Posterior cingulate gyrus (tissue), 11 donors: ENCODE measurements around the gene ZMIZ1.

Source experiments
- DNase-seq, 10 donors: peaks; one replicate each; pipeline versions ENCODE4 v3.0.0 to v3.0.0-alpha.2; 2020 to 2021; ENCODE audit warnings: mixed read lengths in 3 of 10
- intact Hi-C: fragments of 100-400 bp; cut with DNase I; formaldehyde crosslinking; loops from one replicate; pipeline ENCODE4 v1.15.1; 2023

Gene ZMIZ1

DNA sequence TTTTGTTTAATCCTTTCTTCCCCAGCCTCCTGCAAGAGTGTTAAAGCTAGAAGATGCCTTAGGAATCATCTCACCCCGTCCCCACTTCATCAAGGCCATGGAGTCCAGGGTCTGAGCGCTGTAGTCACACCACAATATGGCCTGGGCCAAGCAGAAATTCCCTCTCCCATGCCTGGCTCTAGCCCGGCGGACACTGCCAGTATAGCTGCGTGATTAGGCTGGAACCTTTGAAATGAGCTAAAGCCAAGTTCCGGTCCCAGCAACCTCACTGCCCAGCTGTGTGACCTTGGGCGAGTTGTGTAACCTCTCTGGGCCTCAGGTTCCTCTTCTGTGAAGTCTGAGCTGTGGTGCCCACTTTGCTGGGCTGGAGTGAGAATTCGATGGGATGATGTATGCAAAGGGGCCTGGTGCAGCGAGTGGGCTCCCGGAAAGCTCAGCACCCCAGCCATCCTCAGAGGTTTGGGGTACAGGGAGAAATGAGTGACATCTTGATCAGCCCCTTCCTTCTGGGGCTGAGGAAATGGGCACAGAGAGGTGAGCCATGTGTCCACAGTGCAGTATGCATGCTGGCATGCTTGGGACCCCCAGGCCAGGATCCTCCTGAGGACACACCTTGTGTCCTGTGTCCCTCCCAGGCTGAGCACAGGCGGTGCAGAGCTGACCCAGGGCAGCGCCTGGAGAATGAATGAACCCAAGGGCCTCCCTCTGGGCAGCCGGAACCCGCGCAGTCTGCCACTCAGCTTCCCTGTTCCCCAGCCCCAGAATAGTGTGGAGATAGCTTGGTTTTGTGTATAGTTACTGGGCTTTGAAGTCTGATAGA is 118.6 kb downstream of the ZMIZ1 start:
- intact Hi-C loops = no loop called here
- no peak for DNase-seq

DNA sequence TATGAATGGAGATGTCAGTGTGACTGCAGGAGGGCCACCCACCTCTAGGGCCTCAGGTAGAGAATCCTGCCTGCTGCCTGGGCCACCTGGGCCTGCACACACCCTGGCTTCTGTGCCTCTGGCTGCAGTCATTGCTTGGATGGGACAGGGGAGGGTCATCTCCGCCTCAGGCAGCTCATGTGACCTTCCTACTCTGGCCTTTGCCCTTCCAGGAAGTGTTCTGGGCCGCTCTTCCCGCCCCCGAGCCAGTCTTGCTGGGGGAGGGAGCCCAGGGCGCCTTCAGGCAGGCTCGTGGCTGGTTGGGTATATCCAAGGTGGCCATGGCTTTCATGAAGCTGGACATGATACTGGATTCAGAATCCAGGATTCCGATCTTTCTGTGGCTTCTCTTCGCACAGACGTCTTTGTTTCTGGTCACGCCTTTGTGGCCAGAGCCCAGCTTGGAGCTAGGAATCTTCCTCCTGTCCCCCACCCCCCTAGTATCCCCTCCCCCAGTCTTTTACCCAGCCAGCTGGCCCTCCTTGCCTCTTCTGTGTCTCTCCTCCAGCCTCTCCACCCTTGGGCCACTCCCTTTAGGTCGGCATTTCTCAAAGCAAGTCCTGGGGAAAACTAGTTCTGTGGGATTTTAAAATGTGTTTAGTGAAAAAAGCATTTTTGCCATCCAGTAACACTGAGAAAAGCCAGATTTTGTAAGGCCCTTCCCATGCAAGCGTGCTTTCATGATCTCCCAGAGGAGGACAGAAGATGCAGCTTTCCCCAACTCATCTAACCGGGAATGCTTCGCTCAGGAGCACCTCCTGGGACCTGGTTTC is 119.6 kb downstream of the ZMIZ1 start:
- intact Hi-C loops = no loop called here
- DNase-seq = no peak

DNA sequence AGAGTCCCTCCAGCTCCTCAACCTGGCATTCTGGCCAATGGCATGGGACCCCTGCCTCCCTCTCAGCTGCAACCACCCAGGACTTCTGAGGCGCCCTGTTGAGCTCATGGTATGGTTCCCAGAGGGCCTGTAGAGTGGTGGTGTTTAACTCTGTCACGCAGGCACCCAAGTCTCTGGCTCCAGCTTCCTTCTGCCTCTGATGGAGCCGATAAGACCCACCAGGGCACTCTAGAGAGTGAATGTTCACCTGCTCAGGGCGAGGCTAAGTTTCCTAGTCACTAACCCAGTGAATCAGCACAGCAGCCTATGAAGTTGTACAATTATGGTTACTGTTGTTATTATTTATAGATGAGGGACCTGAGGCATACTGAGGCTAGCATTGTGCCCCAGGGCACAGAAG is 120.4 kb downstream of the ZMIZ1 start:
- no peak for DNase-seq
- intact Hi-C loops = no loop called here

DNA sequence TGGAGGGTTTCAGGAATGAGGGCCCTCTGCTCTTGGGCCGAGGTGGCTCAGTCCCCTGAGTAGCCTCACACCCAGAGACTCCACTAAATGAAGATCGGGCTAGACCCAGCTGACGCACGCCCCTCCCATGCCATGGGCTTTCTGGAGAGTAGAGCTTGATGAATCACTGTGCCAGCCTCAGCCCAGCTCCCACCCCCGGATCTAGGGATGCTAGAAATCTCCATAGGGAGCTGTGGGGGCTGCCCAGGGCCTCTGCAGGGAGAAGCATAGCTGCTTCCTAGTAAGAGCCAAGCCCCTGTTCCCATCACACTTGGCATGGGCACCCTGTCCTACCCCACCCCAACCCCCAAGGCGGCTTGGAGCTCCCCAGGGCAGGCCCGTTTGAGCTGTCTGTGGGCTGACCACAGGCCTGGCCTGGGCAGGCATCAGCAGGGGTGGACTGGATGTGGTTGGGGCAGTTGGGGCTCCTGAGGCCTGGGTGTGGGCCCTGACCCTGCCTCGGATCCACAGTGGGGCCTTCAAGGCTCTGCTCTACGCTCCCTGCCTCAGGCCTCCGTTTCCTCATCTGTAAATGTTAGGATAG is 121.2 kb downstream of the ZMIZ1 start:
- peak in 8 of 10 donors; percentile 55 to 95 (median 77) for DNase-seq
- intact Hi-C loops = loop anchor here (5.0 kb wide), 1 partner anchor 38 kb away; no protein-coding TSS in a partner anchor

DNA sequence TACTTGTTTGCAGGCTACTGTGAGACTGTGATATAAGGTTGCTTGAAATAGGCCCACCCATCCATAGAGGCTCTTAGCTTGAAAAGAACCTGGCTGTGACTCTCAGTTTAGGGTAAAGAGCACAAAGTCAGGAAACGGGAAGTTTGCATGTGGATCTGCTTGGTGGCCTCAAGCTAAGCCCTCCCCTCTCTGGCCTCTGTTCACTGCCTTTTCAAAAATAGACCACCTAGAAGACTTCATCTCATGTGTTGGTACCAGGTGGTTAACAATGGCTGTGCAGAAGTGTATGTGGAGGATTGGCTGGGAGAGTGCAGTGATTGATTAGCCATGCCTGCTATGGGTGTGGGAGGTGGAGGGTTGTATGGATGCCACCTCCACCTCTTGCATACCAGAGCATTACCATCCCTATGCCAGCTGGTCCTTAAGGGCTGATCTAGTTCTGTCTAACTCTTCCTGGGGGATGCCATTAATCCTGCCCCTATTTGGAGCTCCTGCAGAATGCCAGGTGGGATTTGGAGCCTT is 122.0 kb downstream of the ZMIZ1 start:
- intact Hi-C loops = loop anchor here (5.0 kb wide), 1 partner anchor 38 kb away; no protein-coding TSS in a partner anchor
- DNase-seq = no peak

DNA sequence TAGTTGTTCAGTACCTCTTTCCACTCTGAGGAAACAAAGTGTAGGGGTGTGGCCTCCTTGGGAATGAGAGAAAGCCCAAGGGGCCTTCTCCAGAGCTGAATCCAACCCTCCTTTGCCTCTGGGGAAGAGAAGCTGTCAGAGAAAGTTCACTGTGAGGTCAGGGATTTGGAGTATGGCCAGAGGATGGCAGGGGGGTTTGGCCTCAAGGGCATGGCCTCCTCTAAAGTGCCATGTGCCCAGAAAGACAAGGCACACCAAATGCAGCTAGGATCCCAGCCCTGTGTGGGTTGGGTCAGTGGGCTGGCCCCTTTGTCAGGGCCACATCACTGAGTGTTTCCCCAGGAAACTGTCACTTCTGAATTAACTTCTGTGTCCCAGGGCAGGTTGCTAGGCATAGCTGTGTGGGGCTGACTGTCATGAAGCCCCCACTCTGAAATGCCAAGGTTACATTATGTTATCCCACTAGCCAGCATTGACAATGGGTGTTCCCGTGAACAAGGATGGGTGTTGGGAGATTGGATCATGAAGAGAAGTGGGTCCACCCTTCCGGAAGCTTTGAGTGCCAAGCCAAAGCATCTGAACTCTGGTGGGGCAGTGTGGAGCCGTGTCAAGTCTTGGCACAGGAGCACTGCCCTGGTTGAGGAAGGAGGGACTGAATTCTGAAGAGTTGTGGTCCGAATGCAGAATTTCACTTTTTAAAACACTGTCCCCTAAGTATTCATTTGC is 123.3 kb downstream of the ZMIZ1 start:
- no peak for DNase-seq
- intact Hi-C loops = loop anchor here (5.0 kb wide), 1 partner anchor 40 kb away; no protein-coding TSS in a partner anchor

DNA sequence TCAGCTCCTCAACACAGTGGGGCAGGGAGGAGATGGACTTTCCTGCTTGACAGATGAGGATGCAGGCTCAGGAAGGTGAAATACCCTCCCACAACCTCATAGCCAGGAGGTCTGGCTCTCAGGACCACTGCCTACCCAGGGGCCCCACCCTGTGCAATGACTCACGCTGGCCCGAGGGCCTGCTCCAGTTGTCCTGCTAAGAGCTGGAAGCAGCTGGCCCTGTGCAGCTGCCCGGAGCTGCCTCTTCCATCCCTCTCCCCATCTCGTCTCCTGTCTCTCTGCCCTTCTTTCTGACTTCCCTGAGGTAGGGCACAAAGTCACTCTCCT is 123.9 kb downstream of the ZMIZ1 start:
- intact Hi-C loops = loop anchor here (5.0 kb wide), 1 partner anchor 40 kb away; no protein-coding TSS in a partner anchor
- DNase-seq = no peak

DNA sequence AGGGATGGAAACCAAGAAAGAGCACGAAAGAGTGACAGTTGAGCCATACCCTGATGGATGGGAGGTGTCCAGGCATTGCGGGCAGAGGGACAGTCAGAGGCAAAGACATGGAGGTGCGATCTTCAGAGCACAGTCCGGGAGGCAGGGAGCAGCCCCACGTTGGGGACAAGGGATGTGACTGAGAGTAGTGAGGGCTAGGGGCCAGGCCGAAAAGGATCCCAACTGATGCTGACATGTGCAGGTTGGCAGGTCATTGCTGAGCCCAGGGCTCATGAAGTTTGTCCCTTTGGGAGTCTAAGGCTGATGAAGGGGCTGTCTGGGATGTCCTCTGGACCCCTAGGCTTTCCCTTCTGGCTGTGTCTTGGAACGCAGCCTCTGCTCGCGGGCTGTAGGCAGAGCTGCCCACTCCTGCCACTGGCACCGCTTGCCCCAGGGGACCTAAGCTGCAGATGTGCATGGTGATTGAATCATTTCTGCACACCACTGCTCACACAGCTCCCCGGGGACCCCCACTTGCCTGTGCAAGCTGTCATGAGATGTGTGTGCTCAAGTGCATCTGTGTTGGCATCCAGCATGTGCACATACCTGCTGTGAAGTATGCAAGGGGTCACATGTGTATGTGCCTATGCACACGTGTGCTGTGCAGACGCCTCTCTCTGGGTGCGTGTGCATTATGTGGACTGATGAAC is 125.1 kb downstream of the ZMIZ1 start:
- no peak for DNase-seq
- intact Hi-C loops = loop anchor here (2.0 to 5.0 kb wide), 2 partner anchors 42 to 219 kb away; no protein-coding TSS in a partner anchor

DNA sequence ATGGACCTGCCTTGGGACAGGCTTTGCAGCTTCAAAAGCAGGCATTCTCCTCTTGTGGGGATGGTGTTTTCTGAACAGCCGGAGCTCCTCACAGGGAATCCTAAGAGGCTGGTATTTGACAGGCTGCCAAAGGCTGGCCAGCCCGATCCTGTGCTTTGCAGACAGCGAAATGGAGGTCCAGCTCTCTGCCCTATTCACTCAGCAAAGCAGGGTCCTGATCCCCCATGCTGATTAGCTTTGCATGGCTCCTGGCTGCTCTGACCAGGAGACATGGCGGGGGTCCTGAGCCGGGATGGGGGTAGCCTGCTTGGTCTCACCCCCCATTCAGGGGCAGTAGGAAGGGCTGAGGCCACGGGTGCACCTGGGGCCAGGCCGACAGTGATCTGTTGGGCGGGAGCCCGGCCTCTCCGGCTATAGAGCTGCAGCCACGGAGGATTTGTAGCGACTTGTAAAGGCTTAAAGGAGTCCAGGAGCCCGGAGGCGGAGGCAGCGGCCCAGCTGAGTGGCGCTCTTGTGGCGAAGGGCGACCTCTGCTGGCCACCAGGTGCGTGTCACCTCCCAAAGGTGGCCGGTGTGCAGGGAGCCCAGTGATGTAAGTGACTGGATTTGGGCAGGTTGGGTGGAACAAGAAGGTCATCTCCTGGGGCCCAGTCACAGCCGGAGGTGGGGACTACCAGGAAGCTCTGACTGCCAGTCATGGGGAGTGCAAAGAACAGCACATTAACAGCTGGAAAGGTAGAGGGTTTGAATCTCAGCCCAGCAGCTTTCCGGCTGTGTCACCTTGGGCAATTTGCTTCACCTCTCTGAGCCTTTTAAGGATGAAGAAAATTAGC is 126.5 kb downstream of the ZMIZ1 start:
- intact Hi-C loops = loop anchor here (1.0 to 5.0 kb wide), 5 partner anchors 124 to 1148 kb away; no protein-coding TSS in a partner anchor
- DNase-seq = peak; percentile 70 to 98 (median 86)

DNA sequence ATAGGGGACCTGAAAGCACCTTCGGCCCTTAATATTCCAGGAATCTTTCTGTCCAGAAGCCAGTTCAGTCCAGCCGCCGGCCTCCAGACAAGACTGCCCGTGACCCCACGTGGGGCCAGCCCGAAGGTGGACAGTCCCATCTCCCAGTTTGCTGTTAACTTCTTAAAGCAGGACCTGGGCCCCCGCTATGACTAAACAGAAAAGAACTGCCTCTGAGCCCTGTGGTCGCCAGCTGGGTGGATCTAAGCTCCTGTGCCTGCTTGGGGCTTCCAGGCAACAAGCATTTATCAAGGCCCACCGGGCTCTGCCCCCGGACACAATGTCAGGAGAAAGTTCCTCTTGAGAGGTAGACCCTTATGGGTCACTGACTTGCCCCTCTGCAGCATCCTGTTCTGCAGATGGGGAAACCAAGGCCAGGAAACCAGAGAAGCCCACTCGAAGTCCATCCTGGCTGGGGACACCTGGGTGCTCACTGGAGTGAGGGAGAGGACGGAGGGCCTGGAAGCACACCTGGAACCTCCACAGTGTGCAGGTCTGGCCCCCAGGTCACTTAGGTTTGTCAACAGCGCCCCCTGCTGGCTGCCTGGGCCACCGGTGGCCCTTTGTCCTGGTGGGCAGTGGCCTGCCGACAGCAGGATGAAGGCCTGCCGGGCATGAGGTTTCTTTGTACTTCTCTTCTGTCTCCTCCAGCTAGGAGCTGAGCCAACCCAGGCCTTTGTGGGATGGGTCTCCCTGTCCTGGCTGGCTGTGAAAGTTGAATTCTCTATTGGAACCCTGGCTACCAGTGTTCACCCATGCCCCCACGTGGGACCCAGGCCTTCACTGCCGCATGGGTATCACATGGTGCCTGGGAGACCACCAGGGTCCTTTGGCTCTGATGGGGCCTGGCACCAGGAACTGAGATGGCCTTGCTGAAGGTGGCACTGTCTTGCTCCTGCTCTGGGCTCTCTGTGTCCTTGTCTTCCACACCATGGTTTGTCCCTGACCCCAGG is 128.0 kb downstream of the ZMIZ1 start:
- intact Hi-C loops = loop anchor here (2.0 to 5.0 kb wide), 3 partner anchors 339 to 986 kb away; no protein-coding TSS in a partner anchor
- peak; percentile 49 to 96 (median 78) for DNase-seq

DNA sequence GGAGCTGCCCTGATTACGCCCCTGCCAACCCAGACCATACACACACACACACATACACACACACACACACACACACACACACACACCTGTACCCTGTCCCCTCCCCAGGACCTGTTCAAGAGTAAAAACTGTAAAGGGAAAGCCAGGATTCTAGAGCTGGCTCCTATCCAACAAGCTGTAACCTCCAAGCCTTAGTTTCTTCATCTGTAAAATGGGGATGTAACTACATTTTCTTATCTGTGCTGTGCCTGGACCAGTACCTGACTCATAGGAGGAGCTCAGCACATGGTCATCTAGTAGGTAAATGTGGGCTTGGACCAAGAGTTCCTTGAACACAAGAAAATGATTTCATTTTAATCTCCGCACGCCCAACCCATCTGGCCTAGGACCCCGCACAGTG is 128.8 kb downstream of the ZMIZ1 start:
- DNase-seq = no peak
- intact Hi-C loops = loop anchor here (2.0 to 5.0 kb wide), 3 partner anchors 340 to 987 kb away; no protein-coding TSS in a partner anchor

DNA sequence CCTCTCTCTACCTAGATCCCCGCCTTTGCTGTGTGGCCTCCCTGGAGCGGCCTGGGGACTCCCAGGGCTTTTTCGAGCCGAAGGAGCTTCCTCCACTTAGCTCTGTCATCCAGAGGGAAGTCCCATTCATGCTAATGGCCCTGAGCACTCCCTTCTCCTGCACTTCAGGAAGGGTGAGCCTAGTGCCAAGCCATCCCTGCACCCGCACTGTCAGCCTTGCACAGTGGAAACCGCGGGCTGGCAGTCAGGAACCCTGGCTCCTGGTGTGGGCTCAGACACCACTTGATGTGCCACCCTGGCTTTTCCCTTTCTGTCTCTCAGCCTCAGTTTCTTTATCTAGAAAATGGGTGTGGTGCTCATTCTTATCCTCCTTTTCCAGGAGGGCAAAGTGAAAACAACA is 131.6 kb downstream of the ZMIZ1 start:
- no peak for DNase-seq
- intact Hi-C loops = no loop called here

DNA sequence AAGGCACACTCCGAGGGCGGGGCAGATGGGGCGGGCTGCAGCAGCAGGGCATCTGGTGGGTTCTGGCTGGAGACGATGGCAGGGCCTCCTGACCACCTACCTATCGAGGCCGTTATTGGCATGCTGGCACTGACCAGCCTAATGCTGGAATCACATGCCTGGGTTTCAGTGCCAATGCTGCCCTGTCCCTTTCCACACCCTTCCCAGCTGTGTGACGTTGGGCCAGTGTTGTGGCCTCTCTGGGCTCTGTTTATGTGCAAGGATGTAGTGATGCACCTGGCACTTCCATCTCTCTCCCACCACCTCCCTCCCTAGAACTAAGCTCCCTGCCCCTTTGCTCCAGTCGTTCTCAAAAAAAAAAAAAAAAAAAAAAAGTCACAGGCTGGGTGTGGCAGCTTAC is 132.9 kb downstream of the ZMIZ1 start:
- no peak for DNase-seq
- intact Hi-C loops = no loop called here

DNA sequence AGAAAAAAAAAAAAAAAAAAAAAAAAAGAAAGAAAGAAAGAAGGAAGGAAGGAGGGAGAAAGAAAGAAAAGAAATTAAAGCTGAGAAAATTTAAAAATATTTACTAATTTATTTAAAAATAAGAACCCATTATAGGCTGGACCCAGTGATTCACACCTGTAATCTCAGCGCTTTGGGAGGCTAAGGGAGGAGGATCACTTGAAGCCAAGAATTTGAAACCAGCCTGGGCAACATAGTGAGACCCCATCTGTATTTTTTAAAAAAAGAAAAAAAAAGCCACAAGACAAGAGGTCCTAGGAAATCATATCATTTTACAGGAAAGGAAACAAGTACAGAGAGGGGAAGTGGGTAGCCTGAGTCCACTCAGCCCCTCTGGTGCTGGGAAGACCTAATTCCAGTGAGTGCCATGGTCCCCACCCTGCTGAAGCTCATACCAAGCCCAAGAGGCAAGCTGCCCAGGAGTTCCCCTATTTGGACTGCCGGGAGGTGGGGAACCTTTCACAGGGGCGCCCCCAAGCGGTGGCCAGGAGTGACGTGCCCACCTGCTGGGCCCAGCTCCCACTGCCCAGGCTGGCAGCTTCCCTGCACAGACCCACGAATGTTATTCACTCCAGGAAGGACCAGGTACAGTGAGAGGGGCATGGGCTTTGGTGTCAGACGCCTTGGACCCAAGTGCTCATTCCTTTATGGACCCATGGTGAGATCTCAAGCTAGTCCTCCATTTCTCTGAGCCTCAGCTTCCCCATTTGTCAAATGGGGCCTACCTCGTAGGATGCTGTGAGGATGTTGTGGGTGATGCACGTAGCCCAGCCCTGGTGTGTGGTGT is 133.6 kb downstream of the ZMIZ1 start:
- intact Hi-C loops = no loop called here
- DNase-seq = peak in 2 of 10 donors; percentile 46 to 89

DNA sequence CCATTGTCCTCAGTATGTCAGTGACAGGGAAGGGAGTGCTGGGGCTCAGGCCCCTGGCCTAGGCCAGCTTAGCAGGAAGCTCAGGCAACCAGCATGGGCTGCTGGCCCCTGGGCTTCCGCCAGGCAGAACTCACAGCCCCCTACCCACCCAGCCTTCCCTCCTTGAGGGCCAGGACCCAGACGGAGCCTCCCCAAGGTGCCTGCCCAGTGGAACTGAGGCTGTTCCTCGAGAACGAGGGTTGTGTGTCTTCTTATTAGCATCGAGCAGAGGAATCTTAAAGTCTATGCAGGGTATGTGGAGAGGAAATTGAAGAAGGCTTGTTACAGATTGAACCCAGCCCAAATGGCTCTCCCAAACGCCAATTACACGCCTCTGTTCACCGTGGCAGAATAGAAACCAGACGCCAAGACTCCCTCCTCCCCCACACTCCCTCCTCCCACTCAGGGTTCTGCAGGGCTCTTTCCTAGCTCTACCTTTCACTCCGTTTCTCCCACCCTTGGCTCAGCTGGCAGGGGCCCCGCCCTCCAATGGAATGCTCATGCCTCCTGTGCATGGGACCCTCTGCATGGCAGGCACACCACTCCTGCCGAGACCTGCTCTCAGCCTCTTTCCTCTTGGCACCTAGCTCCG is 134.4 kb downstream of the ZMIZ1 start:
- intact Hi-C loops = no loop called here
- no peak for DNase-seq

DNA sequence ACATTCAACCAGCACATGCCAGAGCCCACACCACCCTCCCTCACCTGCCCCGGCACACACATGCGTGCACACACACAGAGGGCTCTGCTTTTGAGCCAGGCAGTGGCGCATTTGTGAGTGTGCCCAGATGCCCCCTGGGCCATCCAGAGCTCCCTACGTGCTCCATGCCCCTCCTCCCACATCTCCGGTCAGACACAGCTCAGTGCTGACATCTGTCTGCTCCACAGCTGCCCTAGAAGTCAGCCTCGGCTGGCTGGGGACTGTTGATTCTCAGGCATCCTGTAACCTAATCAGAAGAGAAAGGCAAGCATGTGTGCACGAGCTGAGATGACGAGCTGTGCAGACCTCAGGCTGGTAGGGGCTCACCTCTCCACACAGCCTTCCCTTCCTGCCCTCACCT is 135.1 kb downstream of the ZMIZ1 start:
- intact Hi-C loops = no loop called here
- DNase-seq = peak in 6 of 10 donors; percentile 32 to 93 (median 52)
